Adrenal gland (tissue), 12 donors: ENCODE data around the gene NUP210L. TPM values are rescaled to one million over a fixed set of nuclear protein-coding genes. Genes with fewer than 3 reads are reported as not detected.
"Not testable (repeated sequence)": the region's sequence is repeated elsewhere in the genome, so short reads cannot be mapped to it uniquely, and the experiment has no call there.

Experiments used
- DNase-seq, 7 donors: peaks; one replicate each; pipeline ENCODE4 v3.0.0-alpha.2; 2019 to 2020
- H3K27ac ChIP-seq, 5 donors: fragments of 200-600 bp; sonication (generic) in 4 of 5; 1 replicate in 3 of 5; 2 replicates in 2 of 5; pipeline versions ENCODE4 v1.5.1 to v1.8.0; 2016 to 2020; ENCODE audit warnings: mild to moderate bottlenecking in 1 of 5
- H3K27me3 ChIP-seq: fragments of 200-600 bp; 2 replicates; pipeline ENCODE4 v1.8.0; 2021
- H3K36me3 ChIP-seq, 2 donors: fragments of 200-600 bp; replicated peaks in 1 of 2; 1 replicate in 1 of 2; 2 replicates in 1 of 2; pipeline versions ENCODE4 v1.5.1 to v1.8.0; 2018 to 2022
- H3K4me1 ChIP-seq, 2 donors: fragments of 200-600 bp; replicated peaks in 1 of 2; 1 replicate in 1 of 2; 2 replicates in 1 of 2; pipeline versions ENCODE4 v1.5.1 to v1.8.0; 2018 to 2021
- H3K4me3 ChIP-seq, 4 donors: fragments of 200-600 bp; sonication (generic) in 3 of 4; one replicate each; pipeline ENCODE4 v1.5.1; 2016 to 2018
- H3K9me3 ChIP-seq, 3 donors: fragments of 200-600 bp; sonication (generic) in 1 of 3; replicated peaks in 1 of 3; 1 replicate in 2 of 3; 2 replicates in 1 of 3; pipeline versions ENCODE4 v1.5.1 to v1.8.0; 2016 to 2021
- CTCF ChIP-seq, 6 experiments: fragments of 450-650 bp in 4 of 6; fragments of 200-600 bp in 2 of 6; sonication (generic) in 1 of 6; IDR thresholded peaks; 1 replicate in 5 of 6; 2 replicates in 1 of 6; pipeline versions ENCODE4 v1.5.1 to v1.8.0; 2016 to 2021; ENCODE audit warnings: antibody characterized with exemption in 6 of 6, mild to moderate bottlenecking in 2 of 6, moderate library complexity in 1 of 6
- POLR2A ChIP-seq, 2 donors: fragments of 450-650 bp; IDR thresholded peaks; one replicate each; pipeline ENCODE4 v1.6.1; 2017; ENCODE audit warnings: antibody characterized with exemption in 2 of 2, mild to moderate bottlenecking in 2 of 2, moderate library complexity in 1 of 2
- WGBS, 4 donors: extraction: QIAGEN DNeasy Blood & Tissue Kit in 2 of 4; methylation state at CpG; one replicate each; pipeline versions ENCODE4 v1.1.5 to v1.1.7; 2013 to 2017; 5-methylcytosine and 5-hydroxymethylcytosine counted together
- intact Hi-C, 2 donors: fragments of 100-400 bp; cut with DNase I; formaldehyde crosslinking; loops; one replicate each; pipeline versions ENCODE4 v1.14.1 to v1.15.0; 2022 to 2023
- polyA plus RNA-seq, 3 donors: library from polyadenylated mRNA; stranded (reverse); fragments of 200-250 nt in 2 of 3; fragments of 350-450 nt in 1 of 3; fragmentation: Illumina TruSeq in 1 of 3; extraction: RNeasy Lipid Tissue Mini Kit (QIAGEN cat#74804) in 1 of 3; gene quantifications; one replicate each; pipeline ENCODE4 v1.2.3, GENCODE V29; 2013 to 2014
- total RNA-seq, 9 donors: library from RNA; depleted of rRNA in 4 of 9; stranded (reverse); fragments of >200 nt in 4 of 9; fragments of 120-200 nt in 1 of 9; fragmentation: NEBNext Ultra II Directional in 1 of 9; extraction: Animal tissue kit (Norgen Biotek cat#: 25700) in 1 of 9; gene quantifications; one replicate each; pipeline versions ENCODE4 v1.1.0 to v1.2.4, GENCODE V29; 2013 to 2023
- donor health status: healthy with polysubstance abuse.
- donor health status: Bipolar disorder and iron deficiency.
- donor health status: DM: yes; HTN: yes; CAD: no.
- donor health status: DM: no; HTN: no; CAD: no.
- donor health status: DM: no; HTN: no; CAD: no.
- donor health status: DM: yes; HTN: yes; CAD: no.

NUP210L gene
- total and polyA plus RNA-seq, 12 donors, result 0.03 to 0.07 (median 0.06) TPM; not detected in 7

GRCh38 chr1:154087574-154087973, 67.3 kb downstream of the NUP210L start:
- no peaks in the 10 kb centered on the region for H3K4me1 ChIP-seq
- no peak overlapping the region for H3K27ac ChIP-seq
- no peaks in the 10 kb centered on the region for H3K9me3 ChIP-seq
- DNase-seq, result no peak
- TF ChIP-seq CTCF (IDR thresholded peaks at IDR 0.05), result no peak
- no peak for TF ChIP-seq POLR2A (IDR thresholded peaks at IDR 0.05)
- H3K27me3 ChIP-seq, result no peaks in the 10 kb centered on the region
- 74 to 89% (median 79%) methylated on average over 2 of the region's 2 CpGs for WGBS, 4 donors
- no peaks in the 10 kb centered on the region for H3K36me3 ChIP-seq
- intact Hi-C loops, result no loop called here
- no peak overlapping the region for H3K4me3 ChIP-seq

- intact Hi-C loops, DNase-seq: not testable (repeated sequence)
Measured at GRCh38 chr1:154083057-154083456, 71.8 kb downstream of the NUP210L start.

GRCh38 chr1:154081386-154082126, 73.3 kb downstream of the NUP210L start:
- no peak overlapping the region for H3K4me3 ChIP-seq
- intact Hi-C loops, result no loop called here
- no peak for DNase-seq
- no peak overlapping the region for H3K27ac ChIP-seq
- H3K9me3 ChIP-seq, result no peaks in the 10 kb centered on the region
- H3K27me3 ChIP-seq, result no peaks in the 10 kb centered on the region
- no peaks in the 10 kb centered on the region for H3K36me3 ChIP-seq
- WGBS, 4 donors, result 53 to 72% (median 67%) methylated on average over 5 to 6 of the region's 6 CpGs
- H3K4me1 ChIP-seq, result no peaks in the 10 kb centered on the region
- TF ChIP-seq CTCF (IDR thresholded peaks at IDR 0.05), result no peak
- no peak for TF ChIP-seq POLR2A (IDR thresholded peaks at IDR 0.05)

More at GRCh38 chr1:154083057-154083456, 71.8 kb downstream of the NUP210L start:
- H3K4me3 ChIP-seq, H3K36me3 ChIP-seq, H3K27ac ChIP-seq, H3K4me1 ChIP-seq, H3K9me3 ChIP-seq, H3K27me3 ChIP-seq: not testable (repeated sequence)
- WGBS, 4 donors, result 70 to 79% (median 75%) methylated on average over 6 of the region's 6 CpGs

GRCh38 chr1:154076413-154076812, 78.5 kb downstream of the NUP210L start:
- H3K4me3 ChIP-seq, result no peak overlapping the region
- H3K9me3 ChIP-seq, result no peaks in the 10 kb centered on the region
- H3K27me3 ChIP-seq, result no peaks in the 10 kb centered on the region
- DNase-seq, result no peak
- no peak overlapping the region for H3K27ac ChIP-seq
- H3K36me3 ChIP-seq, result no peaks in the 10 kb centered on the region
- intact Hi-C loops, result no loop called here
- no peaks in the 10 kb centered on the region for H3K4me1 ChIP-seq
- TF ChIP-seq CTCF (IDR thresholded peaks at IDR 0.05) (no peak), POLR2A (IDR thresholded peaks at IDR 0.05) (no peak)
- WGBS, 4 donors, result 69 to 86% (median 76%) methylated on average over 2 of the region's 2 CpGs

GRCh38 chr1:154075746-154076145, 79.1 kb downstream of the NUP210L start:
- TF ChIP-seq POLR2A (IDR thresholded peaks at IDR 0.05) (no peak), CTCF (IDR thresholded peaks at IDR 0.05) (no peak)
- Histone ChIP-seq H3K9me3 (no peaks in the 10 kb centered on the region), H3K4me1 (no peaks in the 10 kb centered on the region), H3K36me3 (no peaks in the 10 kb centered on the region), H3K27me3 (no peaks in the 10 kb centered on the region), H3K4me3 (no peak overlapping the region), H3K27ac (no peak overlapping the region)
- WGBS, 4 donors, result 67 to 75% (median 70%) methylated on average over 2 of the region's 2 CpGs
- DNase-seq, result no peak
- intact Hi-C loops, result no loop called here
